ENCODE data around the gene GOLGA8A. TPM values are rescaled to one million over a fixed set of nuclear protein-coding genes. Genes with fewer than 3 reads are reported as not detected.
"Not testable (repeated sequence)": the region's sequence is repeated elsewhere in the genome, so short reads cannot be mapped to it uniquely, and the experiment has no call there.

Gene GOLGA8A
- total RNA-seq, 3 donors from 2014 or later = 74.4 to 111 (median 98.8) TPM

- ATAC-seq (no peak), DNase-seq (no peak)
- Mint-ChIP-seq H3K9me3 (no peaks in the 10 kb centered on the region), H3K36me3 (ENCODE audit: insufficient read depth) (peaks cover 26% of the 10 kb centered on the region), H3K27me3 (ENCODE audit: low read depth) (no peaks in the 10 kb centered on the region), H3K4me3 (peak overlapping the region; percentile 86), H3K4me1 (ENCODE audit: low read depth) (peaks cover 17% of the 10 kb centered on the region)
Observed at GRCh38 chr15:34435658-34436057, 1.9 kb downstream of the GOLGA8A start.

- no peak for ATAC-seq
- Mint-ChIP-seq H3K4me1 (ENCODE audit: low read depth) (peaks cover 17% of the 10 kb centered on the region), H3K9me3 (no peaks in the 10 kb centered on the region), H3K36me3 (ENCODE audit: insufficient read depth) (peaks cover 33% of the 10 kb centered on the region), H3K4me3 (peak overlapping the region; percentile 86), H3K27me3 (ENCODE audit: low read depth) (no peaks in the 10 kb centered on the region)
- DNase-seq = no peak
Observed at GRCh38 chr15:34434627-34435305, 2.8 kb downstream of the GOLGA8A start.

GRCh38 chr15:34433956-34434626 lies 3.5 kb downstream of the GOLGA8A start:
- H3K36me3 Mint-ChIP-seq (ENCODE audit: insufficient read depth) = peaks cover 37% of the 10 kb centered on the region
- not testable (repeated sequence) for H3K27me3 Mint-ChIP-seq (ENCODE audit: low read depth); ATAC-seq; H3K4me3 Mint-ChIP-seq; H3K9me3 Mint-ChIP-seq; DNase-seq
- H3K4me1 Mint-ChIP-seq (ENCODE audit: low read depth) = peaks cover 17% of the 10 kb centered on the region

GRCh38 chr15:34430642-34431041 lies 7.0 kb downstream of the GOLGA8A start:
- H3K4me1 Mint-ChIP-seq (ENCODE audit: low read depth); H3K9me3 Mint-ChIP-seq; H3K4me3 Mint-ChIP-seq; H3K27me3 Mint-ChIP-seq (ENCODE audit: low read depth); ATAC-seq; DNase-seq: not testable (repeated sequence)
- peaks cover 43% of the 10 kb centered on the region for H3K36me3 Mint-ChIP-seq (ENCODE audit: insufficient read depth)

- not testable (repeated sequence) for ATAC-seq; H3K4me1 Mint-ChIP-seq (ENCODE audit: low read depth); H3K9me3 Mint-ChIP-seq; H3K27me3 Mint-ChIP-seq (ENCODE audit: low read depth); DNase-seq; H3K4me3 Mint-ChIP-seq
- H3K36me3 Mint-ChIP-seq (ENCODE audit: insufficient read depth) = peaks cover 11% of the 10 kb centered on the region
Observed at GRCh38 chr15:34423425-34424090, 14.1 kb downstream of the GOLGA8A start.

- not testable (repeated sequence) for H3K4me1 Mint-ChIP-seq (ENCODE audit: low read depth); H3K4me3 Mint-ChIP-seq; H3K27me3 Mint-ChIP-seq (ENCODE audit: low read depth); ATAC-seq; DNase-seq; H3K36me3 Mint-ChIP-seq (ENCODE audit: insufficient read depth); H3K9me3 Mint-ChIP-seq
Observed at GRCh38 chr15:34420953-34421352, 16.7 kb downstream of the GOLGA8A start.

- DNase-seq; H3K4me3 Mint-ChIP-seq; H3K9me3 Mint-ChIP-seq; H3K36me3 Mint-ChIP-seq (ENCODE audit: insufficient read depth); H3K4me1 Mint-ChIP-seq (ENCODE audit: low read depth); H3K27me3 Mint-ChIP-seq (ENCODE audit: low read depth); ATAC-seq: not testable (repeated sequence)
Observed at GRCh38 chr15:34418435-34418834, 19.2 kb downstream of the GOLGA8A start.

GRCh38 chr15:34409511-34409910 lies 28.1 kb downstream of the GOLGA8A start:
- not testable (repeated sequence) for ATAC-seq; H3K4me3 Mint-ChIP-seq; H3K27me3 Mint-ChIP-seq (ENCODE audit: low read depth); H3K4me1 Mint-ChIP-seq (ENCODE audit: low read depth); DNase-seq; H3K9me3 Mint-ChIP-seq; H3K36me3 Mint-ChIP-seq (ENCODE audit: insufficient read depth)

- not testable (repeated sequence) for DNase-seq; H3K9me3 Mint-ChIP-seq; H3K27me3 Mint-ChIP-seq (ENCODE audit: low read depth); H3K36me3 Mint-ChIP-seq (ENCODE audit: insufficient read depth); H3K4me1 Mint-ChIP-seq (ENCODE audit: low read depth); H3K4me3 Mint-ChIP-seq
- peak in 1 of 2 donors; percentile 32 for ATAC-seq
Observed at GRCh38 chr15:34408973-34409372, 28.6 kb downstream of the GOLGA8A start.

GRCh38 chr15:34403899-34404298 lies 33.7 kb downstream of the GOLGA8A start:
- H3K4me3 Mint-ChIP-seq; H3K27me3 Mint-ChIP-seq (ENCODE audit: low read depth); H3K9me3 Mint-ChIP-seq; H3K4me1 Mint-ChIP-seq (ENCODE audit: low read depth); DNase-seq; H3K36me3 Mint-ChIP-seq (ENCODE audit: insufficient read depth): not testable (repeated sequence)
- ATAC-seq = peak; percentile 57 to 61

- not testable (repeated sequence) for H3K36me3 Mint-ChIP-seq (ENCODE audit: insufficient read depth); H3K27me3 Mint-ChIP-seq (ENCODE audit: low read depth); H3K4me3 Mint-ChIP-seq; H3K9me3 Mint-ChIP-seq; H3K4me1 Mint-ChIP-seq (ENCODE audit: low read depth); DNase-seq
- peak; percentile 83 to 88 for ATAC-seq
Observed at GRCh38 chr15:34403160-34403598, 34.4 kb downstream of the GOLGA8A start.

GRCh38 chr15:34397637-34398259 lies 39.9 kb downstream of the GOLGA8A start:
- not testable (repeated sequence) for H3K27me3 Mint-ChIP-seq (ENCODE audit: low read depth); H3K4me3 Mint-ChIP-seq; DNase-seq

GRCh38 chr15:34392981-34393380 lies 44.6 kb downstream of the GOLGA8A start:
- not testable (repeated sequence) for H3K4me3 Mint-ChIP-seq; DNase-seq; H3K9me3 Mint-ChIP-seq; H3K27me3 Mint-ChIP-seq (ENCODE audit: low read depth); ATAC-seq; H3K36me3 Mint-ChIP-seq (ENCODE audit: insufficient read depth); H3K4me1 Mint-ChIP-seq (ENCODE audit: low read depth)

More at GRCh38 chr15:34397637-34398259, 39.9 kb downstream of the GOLGA8A start:
- H3K36me3 Mint-ChIP-seq (ENCODE audit: insufficient read depth); H3K4me1 Mint-ChIP-seq (ENCODE audit: low read depth); H3K9me3 Mint-ChIP-seq: not testable (repeated sequence)
- peak; percentile 85 to 87 for ATAC-seq

GRCh38 chr15:34389594-34390086 lies 48.0 kb downstream of the GOLGA8A start:
- not testable (repeated sequence) for H3K27me3 Mint-ChIP-seq (ENCODE audit: low read depth); ATAC-seq; H3K36me3 Mint-ChIP-seq (ENCODE audit: insufficient read depth); H3K4me1 Mint-ChIP-seq (ENCODE audit: low read depth); H3K9me3 Mint-ChIP-seq; DNase-seq; H3K4me3 Mint-ChIP-seq

Data from activated T-cell treated with anti-CD3 and anti-CD28 coated beads, Interleukin-2, amount 50 U/mL, for 4 hours (primary cell).